ENCODE data around the gene SEMA4C.

The SEMA4C gene

GRCh38 chr2:96875498-96876268 lies 5.8 kb upstream of the SEMA4C start:
- Histone ChIP-seq H3K4me2 (ENCODE audit: low read length) (no peak overlapping the region), H3K9ac (ENCODE audit: low read length) (no peak overlapping the region), H2AFZ (ENCODE audit: low read depth, low read length) (no peak overlapping the region), H3K27ac (ENCODE audit: low read length) (no peak overlapping the region), H3K27me3 (ENCODE audit: low read depth, low read length) (no peaks in the 10 kb centered on the region; the same call in 1 of the 2 replicates), H3K4me1 (ENCODE audit: low read length) (peaks cover 25% of the 10 kb centered on the region), H3K36me3 (replicated peaks; ENCODE audit: low read depth, low read length) (no peaks in the 10 kb centered on the region), H3K9me3 (ENCODE audit: insufficient read depth, low read length) (no peaks in the 10 kb centered on the region), H3K4me3 (ENCODE audit: low read length) (no peak overlapping the region), H3K79me2 (ENCODE audit: low read length) (no peaks in the 10 kb centered on the region), H4K20me1 (ENCODE audit: insufficient read depth, low read length) (no peaks in the 10 kb centered on the region)
- TF ChIP-seq CTCF (IDR thresholded peaks at IDR 0.05; ENCODE audit: low read depth, low read length) (no peak), EZH2phosphoT487 (IDR thresholded peaks at IDR 0.05; ENCODE audit: low read depth) (no peak)

DNA sequence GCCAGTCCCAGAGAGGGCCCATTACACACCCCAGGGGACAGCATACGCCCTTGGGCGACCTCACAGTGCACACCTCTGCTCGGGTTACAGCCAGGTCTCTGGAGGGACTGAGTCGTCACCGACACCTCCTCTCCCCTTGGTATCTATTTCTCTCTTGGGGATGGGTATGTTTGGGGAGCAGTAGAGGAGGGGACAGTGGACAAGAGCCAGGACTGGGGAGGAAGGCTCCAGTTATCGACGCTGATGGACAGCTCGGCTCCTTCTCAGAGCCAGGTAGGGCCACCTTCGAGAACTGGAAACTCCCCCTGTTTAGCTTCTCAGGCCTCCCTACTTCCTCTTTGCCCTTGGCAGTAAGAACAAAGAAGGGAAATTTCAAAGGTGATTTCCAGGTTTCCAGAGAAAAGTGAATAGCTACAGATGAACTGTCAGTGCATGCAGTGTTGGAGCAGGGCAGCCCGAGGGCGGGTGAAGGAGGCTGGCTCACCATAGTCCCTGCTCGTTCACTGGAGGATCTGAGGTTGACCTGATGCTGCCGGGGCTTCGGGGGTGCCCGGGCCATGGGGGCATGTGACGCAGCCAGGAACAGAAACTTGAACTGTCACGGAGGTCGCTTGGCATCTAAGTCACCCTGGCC lies 4.4 kb upstream of the SEMA4C start:
- Histone ChIP-seq H3K36me3 (replicated peaks; ENCODE audit: low read depth, low read length) (no peaks in the 10 kb centered on the region), H4K20me1 (ENCODE audit: insufficient read depth, low read length) (no peaks in the 10 kb centered on the region), H3K4me1 (ENCODE audit: low read length) (peaks cover 25% of the 10 kb centered on the region), H2AFZ (ENCODE audit: low read depth, low read length) (peak overlapping the region; percentile 83), H3K27ac (ENCODE audit: low read length) (no peak overlapping the region), H3K9ac (ENCODE audit: low read length) (peak overlapping the region; percentile 27; the same call in 1 of the 2 replicates), H3K4me2 (ENCODE audit: low read length) (peak overlapping the region; percentile 92), H3K79me2 (ENCODE audit: low read length) (no peaks in the 10 kb centered on the region), H3K27me3 (ENCODE audit: low read depth, low read length) (peaks cover 4% of the 10 kb centered on the region; the same call in 1 of the 2 replicates), H3K9me3 (ENCODE audit: insufficient read depth, low read length) (no peaks in the 10 kb centered on the region), H3K4me3 (ENCODE audit: low read length) (peak overlapping the region; percentile 69)
- TF ChIP-seq EZH2phosphoT487 (IDR thresholded peaks at IDR 0.05; ENCODE audit: low read depth) (no peak), CTCF (IDR thresholded peaks at IDR 0.05; ENCODE audit: low read depth, low read length) (no peak)

- no peaks in the 10 kb centered on the region for H4K20me1 ChIP-seq (ENCODE audit: insufficient read depth, low read length)
- H3K4me3 ChIP-seq (ENCODE audit: low read length): peak overlapping the region; percentile 69
- no peak overlapping the region for H3K27ac ChIP-seq (ENCODE audit: low read length)
- H3K36me3 ChIP-seq (replicated peaks; ENCODE audit: low read depth, low read length): no peaks in the 10 kb centered on the region
- no peaks in the 10 kb centered on the region for H3K79me2 ChIP-seq (ENCODE audit: low read length)
- peaks cover 4% of the 10 kb centered on the region; the same call in 1 of the 2 replicates for H3K27me3 ChIP-seq (ENCODE audit: low read depth, low read length)
- no peaks in the 10 kb centered on the region for H3K9me3 ChIP-seq (ENCODE audit: insufficient read depth, low read length)
- no peak for TF ChIP-seq CTCF (IDR thresholded peaks at IDR 0.05; ENCODE audit: low read depth, low read length)
- TF ChIP-seq EZH2phosphoT487 (IDR thresholded peaks at IDR 0.05; ENCODE audit: low read depth): no peak
- peak overlapping the region; percentile 27; the same call in 1 of the 2 replicates for H3K9ac ChIP-seq (ENCODE audit: low read length)
- peak overlapping the region; percentile 92 for H3K4me2 ChIP-seq (ENCODE audit: low read length)
- peaks cover 25% of the 10 kb centered on the region for H3K4me1 ChIP-seq (ENCODE audit: low read length)
- no peak overlapping the region for H2AFZ ChIP-seq (ENCODE audit: low read depth, low read length)
Measured at GRCh38 chr2:96873651-96874096, 3.8 kb upstream of the SEMA4C start.

Data from OCI-LY3 (cell line).